ENCODE results near the gene TMEM184B. TPM values are rescaled to one million over a fixed set of nuclear protein-coding genes. Genes with fewer than 3 reads are reported as not detected.

TMEM184B gene
- total RNA-seq, 1 experiment from 2014 or later: 192 TPM

DNA sequence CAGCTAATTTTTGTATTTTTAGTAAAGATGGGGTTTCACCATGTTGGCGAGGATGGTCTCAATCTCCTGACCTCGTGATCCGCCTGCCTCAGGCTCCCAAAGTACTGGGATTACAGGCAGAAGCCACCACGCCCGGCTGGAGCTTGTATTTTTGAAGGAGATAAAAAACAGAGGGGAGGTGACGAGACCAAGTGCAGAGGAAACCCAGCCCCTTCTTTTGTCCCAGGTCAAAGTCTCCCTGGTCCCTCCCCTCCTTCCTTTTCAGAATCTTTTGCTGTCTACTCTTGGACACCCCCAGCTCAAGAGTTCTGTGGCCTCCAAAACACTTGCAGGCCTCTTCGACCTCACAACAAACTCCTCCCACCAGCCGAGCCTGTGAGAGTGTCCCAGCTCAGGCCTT is 12.2 kb upstream of the TMEM184B start:
- Histone ChIP-seq H3K9me2 (ENCODE audit: insufficient read depth) (no peaks in the 10 kb centered on the region), H4K20me1 (ENCODE audit: insufficient read depth) (no peaks in the 10 kb centered on the region), H3K36me3 (ENCODE audit: low read depth) (no peaks in the 10 kb centered on the region), H3K27ac (peak overlapping the region; percentile 88), H2AFZ (no peak overlapping the region), H3K4me1 (replicated peaks; ENCODE audit: insufficient read depth) (peaks cover 63% of the 10 kb centered on the region), H3K79me2 (ENCODE audit: low read depth) (peaks cover 4% of the 10 kb centered on the region; the same call in 1 of the 2 replicates), H3K9me3 (ENCODE audit: insufficient read depth, low read depth) (no peaks in the 10 kb centered on the region), H3K4me2 (no peak overlapping the region), H3K27me3 (ENCODE audit: insufficient read depth, low read depth) (no peaks in the 10 kb centered on the region), H3F3A (ENCODE audit: insufficient read depth, low read depth) (peaks cover 77% of the 10 kb centered on the region), H3K4me3 (no peak overlapping the region)
- no peak for DNase-seq
- intact Hi-C loops (cut with micrococcal nuclease; ENCODE audit: unreplicated experiment): no loop called here
- POLR2A ChIA-PET (ENCODE audit: unreplicated experiment): interaction anchor here (0.6 kb wide), 1 partner anchor 33 kb away, joined by 5 read pairs; no protein-coding TSS in a partner anchor
- CTCF ChIA-PET: no interaction called here
- no TSS peak for BruUV-seq (replicated peaks)
- TF ChIP-seq, protein P1, sequence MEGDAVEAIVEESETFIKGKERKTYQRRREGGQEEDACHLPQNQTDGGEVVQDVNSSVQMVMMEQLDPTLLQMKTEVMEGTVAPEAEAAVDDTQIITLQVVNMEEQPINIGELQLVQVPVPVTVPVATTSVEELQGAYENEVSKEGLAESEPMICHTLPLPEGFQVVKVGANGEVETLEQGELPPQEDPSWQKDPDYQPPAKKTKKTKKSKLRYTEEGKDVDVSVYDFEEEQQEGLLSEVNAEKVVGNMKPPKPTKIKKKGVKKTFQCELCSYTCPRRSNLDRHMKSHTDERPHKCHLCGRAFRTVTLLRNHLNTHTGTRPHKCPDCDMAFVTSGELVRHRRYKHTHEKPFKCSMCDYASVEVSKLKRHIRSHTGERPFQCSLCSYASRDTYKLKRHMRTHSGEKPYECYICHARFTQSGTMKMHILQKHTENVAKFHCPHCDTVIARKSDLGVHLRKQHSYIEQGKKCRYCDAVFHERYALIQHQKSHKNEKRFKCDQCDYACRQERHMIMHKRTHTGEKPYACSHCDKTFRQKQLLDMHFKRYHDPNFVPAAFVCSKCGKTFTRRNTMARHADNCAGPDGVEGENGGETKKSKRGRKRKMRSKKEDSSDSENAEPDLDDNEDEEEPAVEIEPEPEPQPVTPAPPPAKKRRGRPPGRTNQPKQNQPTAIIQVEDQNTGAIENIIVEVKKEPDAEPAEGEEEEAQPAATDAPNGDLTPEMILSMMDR (conservative IDR thresholded peaks at IDR 0.05): no peak
- TF ChIP-seq EZH2 (IDR thresholded peaks at IDR 0.05; ENCODE audit: low read depth): no peak

DNA sequence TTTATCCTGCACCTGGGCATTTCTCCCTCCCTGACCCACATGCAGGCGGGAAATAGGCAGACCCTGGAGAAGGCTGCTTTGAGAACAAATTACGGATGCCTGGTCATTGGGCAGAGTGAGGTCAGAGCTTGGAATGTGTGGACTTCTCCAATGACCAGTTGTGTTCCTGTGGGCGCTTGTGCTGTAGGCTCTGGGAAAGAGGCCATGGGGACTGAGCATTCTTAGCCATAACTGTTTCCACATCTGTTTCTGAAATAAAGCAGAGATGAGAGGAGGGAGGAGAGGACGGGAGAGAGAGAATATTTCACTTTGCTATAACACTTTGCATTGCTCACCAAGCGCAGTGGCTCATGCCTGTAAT is 11.2 kb upstream of the TMEM184B start:
- CTCF ChIA-PET: no interaction called here
- peaks cover 69% of the 10 kb centered on the region for H3F3A ChIP-seq (ENCODE audit: insufficient read depth, low read depth)
- POLR2A ChIA-PET (ENCODE audit: unreplicated experiment): interaction anchor here (0.5 to 0.7 kb wide), 3 partner anchors 36 to 83 kb away, joined by 5 to 12 read pairs (median 6); no protein-coding TSS in a partner anchor
- BruUV-seq (replicated peaks): no TSS peak
- H3K36me3 ChIP-seq (ENCODE audit: low read depth): no peaks in the 10 kb centered on the region
- intact Hi-C loops (cut with micrococcal nuclease; ENCODE audit: unreplicated experiment): no loop called here
- no peak overlapping the region for H2AFZ ChIP-seq
- peak overlapping the region; percentile 57 for H3K4me2 ChIP-seq
- H4K20me1 ChIP-seq (ENCODE audit: insufficient read depth): no peaks in the 10 kb centered on the region
- peaks cover 4% of the 10 kb centered on the region; the same call in 1 of the 2 replicates for H3K79me2 ChIP-seq (ENCODE audit: low read depth)
- H3K27ac ChIP-seq: peak overlapping the region; percentile 88
- H3K4me1 ChIP-seq (replicated peaks; ENCODE audit: insufficient read depth): peaks cover 53% of the 10 kb centered on the region
- TF ChIP-seq, protein P1 (conservative IDR thresholded peaks at IDR 0.05): no peak
- DNase-seq: peak in 1 of 2 experiments; percentile 81
- no peaks in the 10 kb centered on the region for H3K9me3 ChIP-seq (ENCODE audit: insufficient read depth, low read depth)
- no peaks in the 10 kb centered on the region for H3K27me3 ChIP-seq (ENCODE audit: insufficient read depth, low read depth)
- peak overlapping the region; percentile 13; the same call in 1 of the 2 replicates for H3K4me3 ChIP-seq
- no peaks in the 10 kb centered on the region for H3K9me2 ChIP-seq (ENCODE audit: insufficient read depth)

DNA sequence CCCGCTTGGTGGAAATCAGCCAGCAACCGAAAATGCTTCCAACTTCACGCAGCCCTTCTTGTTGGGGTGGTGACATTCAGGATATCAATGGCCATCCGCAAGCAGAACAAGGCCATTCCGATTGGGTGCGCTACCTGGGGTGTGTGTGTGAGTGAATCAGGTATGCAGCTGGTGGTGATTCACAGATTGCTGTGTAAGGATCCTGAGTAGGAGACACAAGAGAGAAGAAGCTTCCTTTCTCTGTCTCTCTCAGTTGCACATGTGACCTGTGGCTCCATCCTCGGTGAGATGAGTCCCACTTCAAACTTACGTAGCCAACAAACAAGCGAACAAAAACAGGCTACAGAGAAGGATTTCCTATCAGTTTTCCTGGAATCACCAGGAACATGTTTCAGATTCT is 9.6 kb upstream of the TMEM184B start:
- H3K4me3 ChIP-seq: no peak overlapping the region
- no TSS peak for BruUV-seq (replicated peaks)
- no peaks in the 10 kb centered on the region for H3K36me3 ChIP-seq (ENCODE audit: low read depth)
- H3K4me2 ChIP-seq: peak overlapping the region; percentile 57
- peaks cover 44% of the 10 kb centered on the region for H3K4me1 ChIP-seq (replicated peaks; ENCODE audit: insufficient read depth)
- intact Hi-C loops (cut with micrococcal nuclease; ENCODE audit: unreplicated experiment): no loop called here
- POLR2A ChIA-PET (ENCODE audit: unreplicated experiment): interaction anchor here (0.5 kb wide), 1 partner anchor 29 kb away, joined by 6 read pairs; no protein-coding TSS in a partner anchor
- DNase-seq: peak; percentile 58 to 76
- no peaks in the 10 kb centered on the region for H3K9me2 ChIP-seq (ENCODE audit: insufficient read depth)
- peak overlapping the region; percentile 88 for H3K27ac ChIP-seq
- H4K20me1 ChIP-seq (ENCODE audit: insufficient read depth): no peaks in the 10 kb centered on the region
- CTCF ChIA-PET: no interaction called here
- H2AFZ ChIP-seq: no peak overlapping the region
- no peaks in the 10 kb centered on the region for H3K9me3 ChIP-seq (ENCODE audit: insufficient read depth, low read depth)
- TF ChIP-seq, protein P1 (conservative IDR thresholded peaks at IDR 0.05): no peak
- no peak for TF ChIP-seq EZH2 (IDR thresholded peaks at IDR 0.05; ENCODE audit: low read depth)
- 0 out of 2 replicates have a peak, but pooled peaks cover under 1% of the 10 kb centered on the region for H3K79me2 ChIP-seq (ENCODE audit: low read depth)
- H3F3A ChIP-seq (ENCODE audit: insufficient read depth, low read depth): peaks cover 60% of the 10 kb centered on the region
- H3K27me3 ChIP-seq (ENCODE audit: insufficient read depth, low read depth): no peaks in the 10 kb centered on the region

Measured in PC-9 (cell line).